ENCODE results near the gene DIRAS3. TPM values are rescaled to one million over a fixed set of nuclear protein-coding genes. Genes with fewer than 3 reads are reported as not detected.

Gene DIRAS3
- total RNA-seq, 4 donors from 2014 or later = 1.1 to 1.6 (median 1.1) TPM; not detected in 1

GRCh38 chr1:68045511-68046180 is 4.8 kb downstream of the DIRAS3 start:
- H3K4me1 ChIP-seq = no peaks in the 10 kb centered on the region
- no peak for DNase-seq
- H3K4me3 ChIP-seq = no peak overlapping the region
- TF ChIP-seq POLR2A (IDR thresholded peaks at IDR 0.05) (no peak), CTCF (IDR thresholded peaks at IDR 0.05) (no peak)
- H3K27ac ChIP-seq = no peak overlapping the region
- no peaks in the 10 kb centered on the region for H3K9me3 ChIP-seq
- H3K27me3 ChIP-seq = no peaks in the 10 kb centered on the region
- no peaks in the 10 kb centered on the region for H3K36me3 ChIP-seq

GRCh38 chr1:68043443-68044090 is 6.9 kb downstream of the DIRAS3 start:
- Histone ChIP-seq H3K9me3 (no peaks in the 10 kb centered on the region), H3K36me3 (no peaks in the 10 kb centered on the region), H3K4me1 (no peaks in the 10 kb centered on the region), H3K4me3 (no peak overlapping the region), H3K27ac (no peak overlapping the region), H3K27me3 (no peaks in the 10 kb centered on the region)
- no peak for TF ChIP-seq POLR2A (IDR thresholded peaks at IDR 0.05)
- TF ChIP-seq CTCF (IDR thresholded peaks at IDR 0.05) = no peak
- no peak for DNase-seq

- Histone ChIP-seq H3K27me3 (no peaks in the 10 kb centered on the region), H3K4me3 (no peak overlapping the region), H3K36me3 (no peaks in the 10 kb centered on the region), H3K4me1 (no peaks in the 10 kb centered on the region), H3K27ac (no peak overlapping the region), H3K9me3 (no peaks in the 10 kb centered on the region)
- no peak for DNase-seq
- TF ChIP-seq POLR2A (IDR thresholded peaks at IDR 0.05) (no peak), CTCF (IDR thresholded peaks at IDR 0.05) (no peak)
Measured at GRCh38 chr1:68036946-68037345, 13.5 kb downstream of the DIRAS3 start.

GRCh38 chr1:68029444-68029843 is 21.0 kb downstream of the DIRAS3 start:
- Histone ChIP-seq H3K27ac (no peak overlapping the region), H3K27me3 (no peaks in the 10 kb centered on the region), H3K4me1 (no peaks in the 10 kb centered on the region), H3K9me3 (no peaks in the 10 kb centered on the region), H3K4me3 (no peak overlapping the region), H3K36me3 (no peaks in the 10 kb centered on the region)
- no peak for TF ChIP-seq CTCF (IDR thresholded peaks at IDR 0.05)
- no peak for TF ChIP-seq POLR2A (IDR thresholded peaks at IDR 0.05)
- DNase-seq = no peak

- H3K27ac ChIP-seq = no peak overlapping the region
- no peaks in the 10 kb centered on the region for H3K4me1 ChIP-seq
- H3K4me3 ChIP-seq = no peak overlapping the region
- DNase-seq = no peak
- H3K36me3 ChIP-seq = no peaks in the 10 kb centered on the region
- H3K27me3 ChIP-seq = no peaks in the 10 kb centered on the region
- H3K9me3 ChIP-seq = no peaks in the 10 kb centered on the region
- TF ChIP-seq CTCF (IDR thresholded peaks at IDR 0.05) (no peak), POLR2A (IDR thresholded peaks at IDR 0.05) (no peak)
Measured at GRCh38 chr1:68028566-68028965, 21.9 kb downstream of the DIRAS3 start.

Data from Peyer's patch (tissue), 4 donors.